ENCODE measurements around the gene POU2F1.

Gene POU2F1

GRCh38 chr1:167220537-167221125, at the start of gene POU2F1:
TSS of gene POU2F1 (plus strand) at chr1:167220886. CDS start at chr1:167220898, 12 bp downstream.
- peak; percentile 97 for DNase-seq

- no peak for DNase-seq
Measured at GRCh38 chr1:167171286-167171929, 49.3 kb upstream of the POU2F1 start.

- no peak for DNase-seq
Measured at GRCh38 chr1:167173516-167174184, 47.0 kb upstream of the POU2F1 start.

- DNase-seq = peak; percentile 54
Measured at GRCh38 chr1:167175901-167176300, 44.8 kb upstream of the POU2F1 start.

GRCh38 chr1:167178831-167179230, 41.9 kb upstream of the POU2F1 start:
- DNase-seq = no peak

- no peak for DNase-seq
Measured at GRCh38 chr1:167182571-167183320, 37.9 kb upstream of the POU2F1 start.

GRCh38 chr1:167184081-167184480, 36.6 kb upstream of the POU2F1 start:
- no peak for DNase-seq

- DNase-seq = peak; percentile 44
Measured at GRCh38 chr1:167185062-167185461, 35.6 kb upstream of the POU2F1 start.

- peak; percentile 70 for DNase-seq
Measured at GRCh38 chr1:167185974-167186657, 34.6 kb upstream of the POU2F1 start.

- DNase-seq = peak; percentile 97
Measured at GRCh38 chr1:167186771-167187170, 33.9 kb upstream of the POU2F1 start.

- no peak for DNase-seq
Measured at GRCh38 chr1:167190747-167191237, 29.9 kb upstream of the POU2F1 start.

GRCh38 chr1:167191958-167192357, 28.7 kb upstream of the POU2F1 start:
- no peak for DNase-seq

GRCh38 chr1:167194182-167194581, 26.5 kb upstream of the POU2F1 start:
- no peak for DNase-seq

GRCh38 chr1:167196166-167196565, 24.5 kb upstream of the POU2F1 start:
- peak; percentile 49 for DNase-seq

GRCh38 chr1:167197236-167197635, 23.4 kb upstream of the POU2F1 start:
- DNase-seq = no peak

GRCh38 chr1:167197692-167198091, 23.0 kb upstream of the POU2F1 start:
- no peak for DNase-seq

- DNase-seq = no peak
Measured at GRCh38 chr1:167198518-167199133, 22.1 kb upstream of the POU2F1 start.

GRCh38 chr1:167199656-167200055, 21.0 kb upstream of the POU2F1 start:
- DNase-seq = no peak

- DNase-seq = no peak
Measured at GRCh38 chr1:167200272-167200671, 20.4 kb upstream of the POU2F1 start.

GRCh38 chr1:167200749-167201148, 19.9 kb upstream of the POU2F1 start:
- DNase-seq = no peak

GRCh38 chr1:167202049-167202448, 18.6 kb upstream of the POU2F1 start:
- DNase-seq = no peak
